Suppressor macrophage treated with lipopolysaccharide for 4 hours (primary cell): ENCODE measurements around the gene AAR2.

ENCODE experiments used
- DNase-seq: peaks from one replicate; pipeline ENCODE4 v3.0.0-alpha.2; 2020

AAR2 gene

DNA sequence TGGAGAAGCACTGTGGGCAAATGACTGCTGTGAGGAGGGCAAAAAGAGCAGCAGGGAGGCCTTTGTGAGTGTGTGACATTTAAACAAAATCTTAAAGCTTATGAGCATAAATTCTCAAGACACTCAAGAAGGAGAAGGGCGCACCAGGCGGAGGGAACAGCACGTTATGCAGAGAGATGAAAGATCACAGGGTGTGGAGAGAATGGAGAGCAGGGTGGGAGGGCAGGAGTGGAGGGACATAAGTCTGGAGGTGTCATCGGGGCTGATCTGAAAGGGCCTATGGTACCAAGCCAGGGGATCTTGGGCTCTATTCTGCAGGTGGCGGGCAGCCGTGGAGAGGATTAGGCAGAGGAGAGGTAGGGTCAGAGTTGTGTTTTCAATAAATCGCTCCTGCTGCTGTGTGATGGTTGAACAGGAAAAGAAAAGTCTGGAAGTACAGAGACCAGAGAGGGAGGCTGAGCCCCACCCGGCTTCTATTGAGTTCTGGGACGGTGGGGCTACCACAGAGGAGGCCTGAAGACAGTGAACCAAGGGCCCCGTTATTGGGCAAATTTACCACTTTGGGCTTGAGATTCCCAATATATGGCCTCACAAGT is 45.6 kb downstream of the AAR2 start:
- DNase-seq = no peak

DNA sequence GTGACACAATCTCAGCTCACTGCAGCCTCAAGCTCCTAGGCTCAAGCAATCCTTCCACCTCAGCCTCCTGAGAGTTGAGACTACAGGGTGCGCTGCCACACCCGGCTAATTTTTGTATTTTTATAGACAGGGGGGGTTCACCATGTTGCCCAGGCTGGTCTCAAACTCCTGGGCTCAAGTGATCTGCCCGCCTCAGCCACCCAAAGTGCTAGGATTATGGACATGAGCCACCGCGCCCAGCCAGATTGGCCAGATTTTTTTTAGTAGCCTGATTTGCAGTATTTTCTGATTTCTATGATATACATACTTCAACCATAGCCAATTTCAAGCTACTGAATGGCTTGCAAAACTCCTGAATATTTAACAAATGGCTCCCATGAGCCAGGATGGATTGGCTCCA is 48.5 kb downstream of the AAR2 start:
- DNase-seq = no peak

DNA sequence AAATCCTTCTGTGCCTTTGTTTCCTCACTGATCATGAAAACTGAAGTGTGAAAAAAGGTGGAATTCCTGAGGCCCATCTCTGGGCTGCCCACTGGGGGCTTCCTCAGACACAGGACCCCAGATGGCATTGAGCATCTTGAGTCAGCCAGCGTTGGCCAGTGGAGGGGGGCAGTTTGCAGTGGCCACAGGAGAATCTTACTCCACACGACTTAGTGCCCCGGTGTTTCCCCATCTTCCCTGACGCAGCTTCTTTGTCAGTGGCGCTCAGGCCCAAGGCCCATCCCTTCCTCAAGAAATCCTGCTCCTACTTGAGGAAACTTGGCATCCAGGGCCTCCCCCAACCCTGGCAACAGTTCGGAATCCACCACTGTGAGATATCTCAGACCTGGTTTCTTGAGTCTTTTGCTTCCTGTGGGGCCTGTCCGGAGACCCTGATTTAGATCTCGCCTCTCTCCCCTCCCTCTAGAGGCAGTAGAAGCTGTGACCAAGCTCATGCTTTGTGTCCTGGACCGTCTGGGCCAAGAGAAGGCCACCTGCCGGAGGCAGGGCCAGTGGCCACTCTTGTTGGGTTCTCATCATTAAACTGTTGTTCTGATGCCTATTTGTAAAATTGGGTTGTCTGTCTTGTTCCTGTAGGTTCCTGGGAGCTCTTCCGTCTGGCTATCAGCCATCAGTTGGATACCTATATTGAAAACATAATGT is 49.6 kb downstream of the AAR2 start:
- DNase-seq = no peak

DNA sequence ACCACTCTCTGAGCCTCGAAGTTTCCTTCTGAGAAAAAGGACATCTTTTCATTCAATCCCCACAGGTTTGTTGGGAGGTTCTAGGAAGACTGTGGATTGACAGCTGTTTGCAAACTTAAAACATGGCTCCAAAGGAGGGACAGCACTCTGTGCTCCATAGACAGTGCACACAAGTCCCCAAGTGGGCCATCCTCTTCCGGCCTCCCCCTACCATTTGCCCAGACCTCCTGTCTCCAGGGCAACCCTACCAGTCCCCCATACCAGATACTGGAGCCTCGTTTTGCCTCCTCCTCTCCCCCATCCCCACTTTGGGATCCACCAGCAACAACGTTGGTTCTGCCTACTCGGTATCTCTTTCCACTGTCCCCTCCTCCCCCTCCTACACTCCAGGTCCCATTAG is 61.4 kb downstream of the AAR2 start:
- no peak for DNase-seq

DNA sequence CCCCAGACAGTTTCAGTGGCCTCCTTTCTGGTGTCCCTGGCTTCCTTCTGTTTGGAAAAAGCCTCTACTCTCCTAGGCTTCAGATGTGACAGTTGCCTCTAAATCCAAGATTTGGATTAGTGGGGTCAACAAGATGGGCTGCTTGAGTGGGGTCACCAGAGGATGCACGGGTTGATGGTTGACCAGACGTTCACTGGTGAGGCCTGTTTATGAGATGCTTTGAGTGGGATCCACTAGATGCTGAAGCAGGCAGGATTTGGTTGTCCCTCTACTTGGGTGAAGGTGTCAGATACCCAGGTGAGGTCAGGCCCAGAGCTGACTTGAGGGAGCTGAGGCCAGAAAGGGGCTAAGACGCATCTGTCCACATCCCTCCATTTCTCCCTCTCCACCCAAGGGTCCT is 61.8 kb downstream of the AAR2 start:
- no peak for DNase-seq

DNA sequence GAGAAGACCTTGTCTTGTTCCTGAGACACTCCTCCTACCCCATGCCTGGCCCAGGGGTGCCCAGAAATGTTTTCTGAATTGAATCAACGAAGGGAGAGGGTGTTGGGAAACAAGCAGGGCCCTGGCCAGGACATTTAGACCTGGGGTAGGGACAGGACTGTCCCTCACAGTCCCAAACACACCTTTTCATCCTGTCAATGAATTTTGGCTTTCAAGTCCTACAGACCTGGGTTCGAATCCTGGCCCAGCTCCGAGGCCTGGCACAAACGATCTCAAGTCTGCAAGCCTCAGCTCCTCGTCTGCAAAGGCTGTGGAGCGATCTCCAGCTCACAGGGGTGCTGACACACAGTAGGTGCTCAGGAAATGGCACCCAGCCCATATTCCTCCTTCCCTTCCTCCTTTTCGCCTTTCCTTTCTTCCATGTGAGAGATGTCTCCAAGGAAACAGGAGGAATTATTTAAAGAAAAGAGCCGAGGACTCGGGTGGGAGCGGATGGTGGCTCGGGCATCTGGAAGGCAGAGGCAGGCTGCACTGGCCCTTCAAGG is 62.6 kb downstream of the AAR2 start:
- DNase-seq = no peak

DNA sequence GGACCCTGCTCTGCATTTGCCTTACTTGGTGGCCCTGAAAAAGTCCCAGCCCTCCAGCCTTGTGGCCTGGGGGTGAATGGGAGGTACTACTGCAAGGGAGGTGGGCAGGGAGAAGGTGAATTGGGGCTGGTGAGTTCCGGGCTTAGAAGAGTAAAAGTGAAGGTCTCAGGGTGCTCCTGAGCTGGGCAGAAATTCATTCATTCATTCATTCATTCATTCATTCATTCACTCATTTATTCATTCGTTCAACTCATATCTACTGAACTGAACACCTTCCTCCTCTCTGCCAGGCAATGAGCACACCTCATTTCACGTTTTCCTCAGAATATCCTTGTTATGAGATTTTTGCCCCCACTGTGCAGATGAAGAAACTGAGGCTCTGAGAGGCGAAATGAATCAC is 63.2 kb downstream of the AAR2 start:
- DNase-seq = no peak

DNA sequence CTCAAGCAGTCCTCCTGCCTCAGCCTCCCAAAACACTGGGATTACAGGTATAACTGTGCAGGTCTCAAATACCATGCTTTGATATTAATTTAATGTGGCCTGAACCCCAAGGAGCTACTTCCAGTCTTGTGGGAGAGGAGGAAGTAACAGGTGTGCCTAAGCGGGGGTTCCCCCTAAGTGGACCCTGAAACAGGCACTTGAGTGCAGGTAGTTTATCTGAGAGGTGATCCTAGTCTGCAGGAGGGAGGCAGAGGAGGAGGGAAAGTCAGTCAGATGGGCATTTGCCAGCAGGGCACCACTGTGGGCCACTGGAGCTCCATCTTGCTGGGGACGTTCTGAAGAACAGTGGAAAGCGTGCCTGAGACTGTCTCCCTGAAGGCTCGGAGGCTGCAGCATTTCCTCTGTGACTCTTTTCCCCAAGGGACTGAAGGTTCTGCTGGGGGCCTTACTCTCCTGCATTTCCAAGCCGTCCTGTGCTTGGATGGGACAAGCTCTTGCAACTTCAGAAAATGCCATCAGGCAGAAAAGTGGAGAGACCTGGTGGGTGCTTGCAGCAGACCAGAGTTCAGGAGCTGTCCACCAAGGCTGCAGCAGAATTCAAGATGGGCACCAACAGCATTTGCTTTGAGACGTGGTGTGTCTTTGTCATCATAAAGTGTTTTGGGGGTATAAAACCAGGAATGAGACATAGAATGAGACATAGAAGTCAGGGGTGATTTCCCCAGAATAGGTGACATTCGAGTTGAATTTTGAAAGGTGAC is 65.3 kb downstream of the AAR2 start:
- DNase-seq = no peak

DNA sequence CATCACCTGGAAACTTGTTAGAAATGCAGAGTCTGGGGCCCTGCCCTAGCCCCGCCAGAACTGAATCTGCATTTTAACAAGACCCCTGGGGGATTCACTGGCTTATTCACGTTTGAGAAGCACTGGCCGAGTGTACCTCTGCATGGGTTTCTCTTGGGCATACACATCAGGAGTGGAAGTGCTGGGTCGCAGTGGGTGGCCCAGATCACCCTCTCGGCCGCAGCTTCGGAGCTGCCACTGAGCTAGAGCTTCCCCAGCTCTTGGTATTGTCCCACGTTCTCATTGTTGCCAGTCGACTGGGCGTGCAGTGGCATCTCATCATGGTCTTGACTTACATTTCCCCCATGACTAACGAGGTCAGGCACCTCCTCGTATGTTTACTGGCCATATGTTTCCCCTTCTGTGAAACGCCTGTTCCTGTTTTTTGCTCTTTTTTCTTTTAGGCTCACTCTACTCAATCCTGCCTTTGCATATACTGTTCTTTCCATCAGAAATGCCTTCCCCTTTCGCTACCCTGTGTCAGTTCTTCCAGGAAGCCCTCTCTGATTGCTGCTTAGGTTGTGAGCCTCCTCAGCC is 66.8 kb downstream of the AAR2 start:
- DNase-seq = peak; percentile 51

DNA sequence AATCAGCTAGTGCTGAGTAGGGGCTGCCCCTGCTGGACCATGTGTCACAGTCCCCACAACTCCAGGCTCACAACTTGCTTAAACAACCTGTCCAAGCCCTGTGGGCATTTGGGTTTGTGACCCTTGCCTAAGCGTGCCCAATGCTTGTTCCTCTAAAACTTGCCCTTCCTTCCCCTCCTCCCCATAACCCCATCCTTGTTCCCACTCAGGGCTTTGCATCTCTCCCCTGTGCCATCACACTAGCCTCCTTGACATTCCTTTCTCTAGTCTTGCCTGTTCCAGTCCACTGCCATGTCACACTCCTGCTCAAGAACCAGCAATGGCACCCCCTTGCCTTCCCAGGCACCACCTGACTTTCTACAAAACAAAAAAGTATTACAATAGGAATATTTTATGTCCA is 67.6 kb downstream of the AAR2 start:
- no peak for DNase-seq

DNA sequence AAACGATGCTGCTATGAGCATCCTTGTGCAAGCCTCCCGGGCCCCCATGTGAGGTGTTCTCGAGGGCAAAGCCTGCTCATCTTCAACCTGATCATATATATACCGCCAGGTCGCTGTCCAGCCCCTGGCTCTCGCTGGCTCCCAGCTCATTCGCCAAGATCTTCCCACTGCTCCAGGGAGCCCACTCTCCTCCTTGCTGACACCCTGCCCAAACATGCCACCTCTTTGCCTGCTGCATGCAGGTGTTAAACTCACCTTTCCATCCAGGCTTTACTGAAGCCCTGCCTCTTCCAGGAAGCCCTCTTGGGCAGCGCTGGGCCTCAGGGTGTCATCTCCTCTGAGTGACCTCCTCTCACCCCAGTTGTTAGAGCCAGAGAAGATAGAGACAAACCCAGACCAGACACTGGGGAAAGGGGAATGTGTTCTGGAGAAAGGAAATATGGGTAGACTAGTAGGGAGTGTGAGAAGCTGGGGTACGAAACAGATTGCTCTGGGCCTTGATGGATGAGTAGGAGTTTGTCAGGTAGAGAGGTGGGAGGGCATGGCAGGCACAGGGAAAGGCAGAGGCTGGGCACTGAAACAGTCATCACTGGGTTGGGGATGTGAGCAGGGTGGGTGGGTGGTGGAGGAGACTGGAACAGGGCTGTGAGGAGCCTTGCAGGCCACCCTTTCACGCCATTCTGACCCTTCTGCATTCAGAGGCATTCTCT is 68.7 kb downstream of the AAR2 start:
- DNase-seq = no peak

DNA sequence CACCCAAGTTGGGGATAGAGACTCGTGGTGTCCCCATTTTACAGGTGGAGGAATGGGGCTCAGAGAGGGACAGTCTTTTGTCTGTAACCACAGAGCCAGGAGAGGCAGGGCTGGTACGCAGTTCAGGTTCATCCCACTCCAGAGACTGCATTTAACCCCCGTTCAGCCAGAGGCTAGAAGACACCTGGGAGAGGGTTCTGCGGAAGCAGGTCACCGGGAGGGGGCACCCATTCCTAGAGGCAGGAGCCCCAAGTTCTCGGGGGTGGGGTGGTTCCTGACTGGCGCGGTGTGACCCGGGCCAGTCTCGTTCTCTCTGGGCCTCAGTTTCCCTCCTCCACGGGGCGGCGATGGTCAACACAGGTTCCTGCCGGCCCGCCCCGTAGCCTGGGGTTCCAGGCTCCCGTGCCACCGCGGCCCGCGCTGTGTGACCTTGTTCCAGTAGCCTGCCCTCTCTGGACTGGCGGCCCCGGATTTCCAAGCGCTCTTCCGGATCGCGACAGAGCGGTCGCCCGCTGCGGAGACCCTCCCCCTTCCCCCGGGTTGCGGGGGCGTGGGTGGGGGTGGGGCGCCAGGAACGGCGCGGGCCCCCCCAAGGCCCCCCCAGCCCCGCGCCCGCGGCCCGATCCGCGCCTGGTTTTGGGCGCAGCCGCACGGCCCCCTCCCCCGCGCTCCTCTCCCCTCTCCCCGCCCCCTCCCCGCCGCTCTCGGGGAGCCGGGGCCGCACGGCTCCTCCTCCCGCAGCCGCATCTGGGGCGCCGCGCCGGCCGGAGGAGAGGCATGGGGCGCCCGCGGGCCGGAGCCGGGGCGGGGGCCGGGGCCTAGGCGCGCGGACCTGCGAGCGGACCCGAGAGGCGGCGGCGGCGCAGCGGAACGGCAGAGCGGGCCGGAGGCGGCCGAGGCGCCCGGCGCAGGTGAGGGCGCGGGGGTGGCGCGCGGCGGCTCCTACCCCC is 69.6 kb downstream of the AAR2 start, which contains the start of gene DLGAP4:
Gene DLGAP4 (plus strand): TSS at position 738 of the 950 bp plus-strand sequence. CDS start 125,379 bp downstream, outside the sequence.
- no peak for DNase-seq
